Measurements from ENCODE around the gene UBE2G1. TPM values are rescaled to one million over a fixed set of nuclear protein-coding genes. Genes with fewer than 3 reads are reported as not detected.
"Not testable (repeated sequence)": the region's sequence is repeated elsewhere in the genome, so short reads cannot be mapped to it uniquely, and the experiment has no call there.

The UBE2G1 gene
- total RNA-seq, 1 experiment from 2014 or later, result 68.2 TPM

GRCh38 chr17:4375796-4376440 is 9.4 kb upstream of the UBE2G1 start:
- DNase-seq (ENCODE audit: low read depth), result not testable (repeated sequence)

- no peak for DNase-seq (ENCODE audit: low read depth)
Observed at GRCh38 chr17:4375039-4375748, 8.7 kb upstream of the UBE2G1 start.

- no peak for DNase-seq (ENCODE audit: low read depth)
Observed at GRCh38 chr17:4369557-4370230, 3.2 kb upstream of the UBE2G1 start.

GRCh38 chr17:4368341-4368740 is 1.9 kb upstream of the UBE2G1 start:
- DNase-seq (ENCODE audit: low read depth), result no peak

- not testable (repeated sequence) for DNase-seq (ENCODE audit: low read depth)
Observed at GRCh38 chr17:4367177-4367576, 702 bp upstream of the UBE2G1 start.

GRCh38 chr17:4365628-4366326 is 698 bp downstream of the UBE2G1 start:
- DNase-seq (ENCODE audit: low read depth), result peak; percentile 50

- DNase-seq (ENCODE audit: low read depth), result peak; percentile 96
Observed at GRCh38 chr17:4365103-4365627, 1.3 kb downstream of the UBE2G1 start.

GRCh38 chr17:4364622-4365041 is 1.8 kb downstream of the UBE2G1 start:
- no peak for DNase-seq (ENCODE audit: low read depth)

- no peak for DNase-seq (ENCODE audit: low read depth)
Observed at GRCh38 chr17:4362141-4362540, 4.3 kb downstream of the UBE2G1 start.

- no peak for DNase-seq (ENCODE audit: low read depth)
Observed at GRCh38 chr17:4358154-4358553, 8.3 kb downstream of the UBE2G1 start.

GRCh38 chr17:4357671-4358070 is 8.8 kb downstream of the UBE2G1 start:
- DNase-seq (ENCODE audit: low read depth), result no peak

GRCh38 chr17:4357030-4357628 is 9.3 kb downstream of the UBE2G1 start:
- DNase-seq (ENCODE audit: low read depth), result no peak

GRCh38 chr17:4354862-4355514 is 11.5 kb downstream of the UBE2G1 start:
- DNase-seq (ENCODE audit: low read depth), result no peak

GRCh38 chr17:4354206-4354605 is 12.3 kb downstream of the UBE2G1 start:
- no peak for DNase-seq (ENCODE audit: low read depth)

GRCh38 chr17:4350214-4350613 is 16.3 kb downstream of the UBE2G1 start:
- DNase-seq (ENCODE audit: low read depth), result not testable (repeated sequence)

GRCh38 chr17:4345581-4346252 is 20.8 kb downstream of the UBE2G1 start:
- no peak for DNase-seq (ENCODE audit: low read depth)

- no peak for DNase-seq (ENCODE audit: low read depth)
Observed at GRCh38 chr17:4344926-4345325, 21.5 kb downstream of the UBE2G1 start.

- DNase-seq (ENCODE audit: low read depth), result no peak
Observed at GRCh38 chr17:4342535-4342934, 23.9 kb downstream of the UBE2G1 start.

GRCh38 chr17:4341616-4341977 is 24.9 kb downstream of the UBE2G1 start:
- no peak for DNase-seq (ENCODE audit: low read depth)

- DNase-seq (ENCODE audit: low read depth), result no peak
Observed at GRCh38 chr17:4340914-4341615, 25.4 kb downstream of the UBE2G1 start.
